Activated T-helper 1 cell treated with anti-CD3 and anti-CD28 coated beads, Interleukin-12 subunit alpha, Interleukin-12 subunit beta, Interleukin-2, Interleukin-4 antibody, amounts not matched to agents 30 ng/mL and 10 ng/mL and 1 ng/mL, durations not matched to agents 14 hours and 24 hours and 36 hours (primary cell): Measurements from ENCODE around the gene LZTS3. TPM values are rescaled to one million over a fixed set of nuclear protein-coding genes. Genes with fewer than 3 reads are reported as not detected.
"Not testable (repeated sequence)": the region's sequence is repeated elsewhere in the genome, so short reads cannot be mapped to it uniquely, and the experiment has no call there.

Experiments used
- DNase-seq: peaks from one replicate; pipeline ENCODE4 v3.0.0; 2021; ENCODE audit warnings: low spot score
- H3K27ac Mint-ChIP-seq: one replicate; pipeline ENCODE4 v1.8.0; 2021; ENCODE audit warnings: mild to moderate bottlenecking, mixed read lengths
- H3K27me3 Mint-ChIP-seq: one replicate; pipeline ENCODE4 v1.8.0; 2022; ENCODE audit warnings: mild to moderate bottlenecking, moderate library complexity, mixed read lengths; ENCODE audit not compliant: insufficient read depth
- H3K36me3 Mint-ChIP-seq: one replicate; pipeline ENCODE4 v1.8.0; 2021; ENCODE audit warnings: low read depth, mixed read lengths
- H3K4me1 Mint-ChIP-seq: one replicate; pipeline ENCODE4 v1.8.0; 2021; ENCODE audit warnings: low read depth, mixed read lengths
- H3K4me3 Mint-ChIP-seq: one replicate; pipeline ENCODE4 v1.8.0; 2021; ENCODE audit warnings: mild to moderate bottlenecking, moderate library complexity, mixed read lengths
- H3K9me3 Mint-ChIP-seq: one replicate; pipeline ENCODE4 v1.8.0; 2021; ENCODE audit warnings: mixed read lengths
- intact Hi-C: fragments of 100-400 bp; cut with micrococcal nuclease; formaldehyde crosslinking; loops from one replicate; pipeline ENCODE4 v1.15.1; 2024
- total RNA-seq: library from RNA; stranded (reverse); gene quantifications from 2 replicates; pipeline ENCODE4 v1.2.3, GENCODE V29; 2022

Gene LZTS3
- total RNA-seq, 1 donor from 2014 or later, result 0.54 TPM

GRCh38 chr20:3187861-3188260 is 14.5 kb upstream of the LZTS3 start:
- H3K27ac Mint-ChIP-seq, H3K9me3 Mint-ChIP-seq, intact Hi-C loops, H3K27me3 Mint-ChIP-seq, H3K4me3 Mint-ChIP-seq, DNase-seq, H3K4me1 Mint-ChIP-seq: not testable (repeated sequence)
- H3K36me3 Mint-ChIP-seq, result peaks cover 24% of the 10 kb centered on the region

DNA sequence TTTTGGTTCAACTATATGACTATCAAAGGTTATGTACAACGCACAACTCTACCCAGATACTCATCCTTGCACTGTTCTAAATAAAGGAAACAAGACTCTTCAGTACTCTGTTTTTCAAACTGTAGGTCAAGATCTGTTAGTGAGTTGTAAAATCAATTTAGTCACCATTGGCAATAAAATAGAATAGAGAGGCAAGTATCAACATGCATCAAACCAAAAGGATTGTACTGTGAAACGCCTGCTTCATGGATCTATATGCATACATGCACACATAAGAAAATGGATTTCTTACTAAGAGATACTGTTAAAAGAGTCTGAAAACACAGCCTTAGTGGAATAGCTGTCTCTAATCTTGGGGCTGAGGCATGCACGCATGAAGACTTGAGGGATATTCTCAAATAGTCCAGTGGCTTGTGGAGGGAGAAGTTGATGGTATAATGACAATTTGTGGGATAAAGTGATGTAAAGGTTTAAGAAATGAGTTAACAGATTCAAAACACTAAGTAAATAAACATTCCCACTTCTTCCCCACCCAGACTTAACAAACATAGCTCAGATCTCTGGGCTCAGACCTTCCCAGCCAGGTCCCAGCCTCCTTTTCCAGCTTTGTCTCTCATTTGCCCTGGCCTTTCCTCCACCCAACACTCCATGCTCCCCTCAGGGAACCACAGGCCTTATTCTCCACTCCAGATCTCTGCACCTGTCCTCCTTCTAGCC is 10.7 kb upstream of the LZTS3 start:
- H3K4me1 Mint-ChIP-seq, result no peaks in the 10 kb centered on the region
- no peak overlapping the region for H3K4me3 Mint-ChIP-seq
- intact Hi-C loops, result no loop called here
- no peak for DNase-seq
- no peak overlapping the region for H3K27ac Mint-ChIP-seq
- H3K9me3 Mint-ChIP-seq, result no peaks in the 10 kb centered on the region
- no peaks in the 10 kb centered on the region for H3K27me3 Mint-ChIP-seq
- H3K36me3 Mint-ChIP-seq, result no peaks in the 10 kb centered on the region

DNA sequence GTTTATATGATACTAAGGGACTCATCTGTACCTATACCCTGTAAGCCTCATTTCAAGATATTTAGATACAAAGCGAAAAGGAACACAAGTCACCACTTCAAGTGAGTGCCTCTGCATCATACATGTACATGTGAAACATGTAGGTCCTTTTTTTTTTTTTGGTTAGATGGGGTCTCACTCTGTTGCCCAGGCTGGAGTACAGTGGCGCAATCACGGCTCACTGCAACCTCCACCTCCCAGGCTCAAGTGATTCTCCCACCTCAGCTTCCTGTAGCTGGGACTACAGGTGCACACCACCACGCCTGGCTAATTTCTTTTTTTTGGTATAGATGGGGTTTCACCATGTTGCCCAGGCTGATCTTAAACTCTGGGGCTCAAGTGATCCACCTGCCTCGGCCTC is 9.1 kb upstream of the LZTS3 start:
- H3K4me1 Mint-ChIP-seq, H3K4me3 Mint-ChIP-seq, H3K36me3 Mint-ChIP-seq, H3K9me3 Mint-ChIP-seq, H3K27ac Mint-ChIP-seq, DNase-seq, H3K27me3 Mint-ChIP-seq, intact Hi-C loops: not testable (repeated sequence)

- no peak for DNase-seq
- Mint-ChIP-seq H3K4me1 (no peaks in the 10 kb centered on the region), H3K27me3 (peaks cover 2% of the 10 kb centered on the region), H3K9me3 (no peaks in the 10 kb centered on the region), H3K4me3 (no peak overlapping the region), H3K36me3 (no peaks in the 10 kb centered on the region), H3K27ac (no peak overlapping the region)
- intact Hi-C loops, result no loop called here
Measured at GRCh38 chr20:3181270-3181669, 7.9 kb upstream of the LZTS3 start.

- Mint-ChIP-seq H3K4me3 (no peak overlapping the region), H3K36me3 (no peaks in the 10 kb centered on the region), H3K4me1 (no peaks in the 10 kb centered on the region), H3K27me3 (peaks cover 6% of the 10 kb centered on the region), H3K9me3 (no peaks in the 10 kb centered on the region), H3K27ac (no peak overlapping the region)
- intact Hi-C loops, result no loop called here
- DNase-seq, result no peak
Measured at GRCh38 chr20:3180319-3180718, 7.0 kb upstream of the LZTS3 start.

GRCh38 chr20:3177746-3178485 is 4.6 kb upstream of the LZTS3 start:
- no peak for DNase-seq
- H3K36me3 Mint-ChIP-seq, result peaks cover 5% of the 10 kb centered on the region
- no peaks in the 10 kb centered on the region for H3K9me3 Mint-ChIP-seq
- H3K4me3 Mint-ChIP-seq, result no peak overlapping the region
- intact Hi-C loops, result no loop called here
- peaks cover 16% of the 10 kb centered on the region for H3K27me3 Mint-ChIP-seq
- H3K27ac Mint-ChIP-seq, result no peak overlapping the region
- H3K4me1 Mint-ChIP-seq, result peaks cover 12% of the 10 kb centered on the region

DNA sequence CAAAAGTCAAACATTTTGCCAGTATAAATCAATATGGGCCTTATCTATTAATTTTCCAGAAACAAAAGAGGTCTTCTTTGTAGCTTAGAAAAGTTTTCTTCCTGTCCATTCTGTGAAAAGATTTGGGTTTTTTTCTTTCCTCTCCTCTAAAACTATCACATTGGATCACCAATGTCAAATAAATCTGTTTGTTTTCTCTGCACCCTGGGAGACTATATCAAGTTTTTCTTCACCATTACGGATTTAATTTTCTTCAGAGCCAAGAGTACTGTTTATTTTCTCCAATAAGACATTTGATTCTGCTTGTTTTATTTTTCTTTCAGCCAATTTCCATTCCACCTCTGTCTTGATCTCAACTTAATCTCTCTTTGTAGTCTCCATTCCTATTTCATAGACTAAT is 1.9 kb upstream of the LZTS3 start:
- intact Hi-C loops, result loop anchor here (2.0 kb wide), 1 partner anchor 64 kb away; the partner anchor contains the start of gene SLC4A11
- no peaks in the 10 kb centered on the region for H3K9me3 Mint-ChIP-seq
- H3K4me3 Mint-ChIP-seq, result peak overlapping the region; percentile 1
- DNase-seq, result no peak
- peaks cover 12% of the 10 kb centered on the region for H3K4me1 Mint-ChIP-seq
- H3K27ac Mint-ChIP-seq, result no peak overlapping the region
- peaks cover 5% of the 10 kb centered on the region for H3K36me3 Mint-ChIP-seq
- peaks cover 36% of the 10 kb centered on the region for H3K27me3 Mint-ChIP-seq

DNA sequence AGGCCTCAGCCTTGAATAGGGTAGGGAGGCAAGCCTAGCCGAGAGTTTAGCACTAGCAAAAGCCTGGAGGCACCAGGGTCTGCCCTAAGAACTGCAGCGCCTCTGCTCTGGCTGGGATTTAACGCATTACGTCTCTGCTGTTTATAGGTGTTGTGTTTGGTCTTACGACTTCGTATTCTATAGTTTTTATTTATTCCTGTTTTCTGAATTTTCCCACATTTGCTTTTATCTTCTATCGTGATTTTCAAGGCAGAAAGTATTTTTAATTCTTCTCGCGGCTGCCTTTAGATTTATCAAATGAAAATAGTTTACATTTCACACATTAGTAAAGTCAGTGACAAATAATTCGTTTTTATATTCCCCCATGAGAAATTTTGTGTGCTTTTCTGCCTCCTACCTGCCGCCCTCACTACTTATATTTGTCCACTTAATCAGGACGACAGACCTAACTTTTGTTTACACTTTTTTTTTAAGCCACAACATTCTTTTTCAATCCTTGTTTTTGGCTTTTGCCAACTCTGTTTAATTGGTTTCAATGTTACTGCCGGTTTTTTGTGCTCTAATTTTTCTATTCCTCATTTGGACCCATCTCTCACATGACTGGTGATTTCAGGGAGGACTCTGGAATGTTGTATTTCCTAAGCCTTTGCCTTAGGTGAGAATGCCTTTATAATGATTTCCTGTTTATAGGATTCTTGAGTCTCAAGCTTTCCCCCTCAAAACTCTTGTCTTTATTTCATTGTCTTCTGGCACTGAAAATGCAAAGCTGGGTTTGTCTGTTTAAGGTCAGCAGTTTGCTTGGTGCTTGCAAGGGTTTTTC is 1.3 kb upstream of the LZTS3 start:
- intact Hi-C loops, result loop anchor here (2.0 kb wide), 1 partner anchor 64 kb away; the partner anchor contains the start of gene SLC4A11

DNA sequence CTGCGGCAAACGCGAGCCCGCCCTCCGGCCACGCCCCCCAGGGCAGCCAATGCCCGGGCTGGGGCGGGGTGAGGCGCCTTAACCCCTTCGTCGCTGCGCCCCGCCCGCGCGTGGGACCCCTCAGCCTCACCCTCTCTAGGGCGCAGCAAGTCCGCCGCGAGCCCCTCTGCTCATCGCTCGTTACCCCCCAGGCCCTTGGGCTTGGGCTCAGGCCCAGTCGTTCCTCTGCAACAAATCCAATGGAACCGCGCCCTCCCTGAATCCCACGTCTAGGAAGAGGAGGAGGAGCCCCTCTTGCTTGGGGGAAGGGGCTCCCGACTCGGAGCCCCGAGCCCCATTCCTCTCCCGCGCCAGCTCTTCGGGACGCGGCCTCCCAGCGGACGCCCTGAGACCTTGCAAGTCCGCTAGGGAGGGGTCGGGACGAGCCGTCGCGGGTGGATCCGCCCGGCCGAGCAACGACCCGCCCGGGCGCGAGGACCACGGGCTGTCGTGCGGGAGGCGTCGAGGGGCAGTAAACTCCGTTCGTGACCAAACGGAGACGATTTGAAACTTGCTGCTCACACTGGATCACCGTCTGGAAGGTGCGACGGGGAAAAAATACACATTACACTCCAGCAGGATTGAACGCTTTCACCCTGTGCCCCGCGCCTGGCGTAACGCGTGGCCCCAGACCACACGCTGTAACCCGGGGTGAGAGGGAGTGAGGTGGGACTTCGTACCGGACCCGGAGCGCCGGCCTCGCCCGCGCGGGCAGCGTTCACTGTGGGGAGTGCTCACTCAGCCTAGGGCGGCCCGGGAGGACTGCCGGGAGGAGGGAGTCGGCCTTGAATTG is 477 bp upstream of the LZTS3 start:
- Mint-ChIP-seq H3K4me3 (peak overlapping the region; percentile 85), H3K4me1 (peaks cover 12% of the 10 kb centered on the region), H3K27ac (no peak overlapping the region)

More for the DNA sequence above, 1.3 kb upstream of the LZTS3 start:
- no peak overlapping the region for H3K27ac Mint-ChIP-seq
- peaks cover 36% of the 10 kb centered on the region for H3K27me3 Mint-ChIP-seq
- peaks cover 12% of the 10 kb centered on the region for H3K4me1 Mint-ChIP-seq
- H3K36me3 Mint-ChIP-seq, result peaks cover 5% of the 10 kb centered on the region
- no peak for DNase-seq
- H3K4me3 Mint-ChIP-seq, result peak overlapping the region; percentile 85
- H3K9me3 Mint-ChIP-seq, result no peaks in the 10 kb centered on the region

DNA sequence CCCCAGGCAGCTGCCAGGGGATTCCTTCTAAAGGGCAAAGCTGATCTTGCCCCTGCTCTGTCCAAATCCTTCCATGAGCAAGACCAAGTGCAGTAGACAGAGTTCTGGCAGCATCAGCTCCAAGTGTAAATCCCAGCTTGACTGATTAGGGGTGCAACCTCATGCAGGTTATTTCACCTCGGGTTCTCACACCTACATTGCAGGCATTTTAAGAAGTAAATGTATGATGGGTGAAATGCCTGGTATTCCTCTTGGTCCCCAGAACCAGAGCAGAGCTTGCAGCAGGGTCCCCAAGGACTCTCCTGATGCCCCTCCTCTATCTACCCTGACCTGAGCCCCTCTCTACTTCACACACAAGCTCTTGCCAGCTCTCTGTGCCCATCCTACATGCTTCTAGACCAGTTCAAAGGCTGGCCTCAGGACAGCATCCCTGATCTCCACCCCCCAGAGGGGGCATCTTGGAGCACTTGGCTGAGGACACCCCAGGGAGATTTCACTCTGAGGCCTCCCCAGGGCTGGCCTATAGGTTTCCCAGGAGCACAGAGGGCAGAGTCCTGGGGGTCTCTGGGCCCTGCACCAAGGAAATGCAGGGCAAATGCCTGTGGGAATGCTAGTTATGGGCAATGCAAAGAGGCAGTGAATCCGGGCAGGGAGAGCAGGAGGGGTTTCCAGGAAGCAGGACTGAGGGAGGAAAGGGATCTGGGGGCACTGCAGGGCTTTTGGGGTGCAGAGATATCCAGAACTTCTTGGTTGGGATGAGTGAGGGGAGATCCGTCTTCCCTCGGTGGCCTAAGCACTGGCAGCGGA is 1.0 kb downstream of the LZTS3 start:
- Mint-ChIP-seq H3K9me3 (no peaks in the 10 kb centered on the region), H3K27me3 (peaks cover 52% of the 10 kb centered on the region), H3K4me3 (peak overlapping the region; percentile 84), H3K4me1 (peaks cover 12% of the 10 kb centered on the region), H3K27ac (no peak overlapping the region), H3K36me3 (peaks cover 5% of the 10 kb centered on the region)
- intact Hi-C loops, result no loop called here
- no peak for DNase-seq

More for the DNA sequence above, 477 bp upstream of the LZTS3 start:
- Mint-ChIP-seq H3K9me3 (no peaks in the 10 kb centered on the region), H3K27me3 (peaks cover 44% of the 10 kb centered on the region), H3K36me3 (peaks cover 5% of the 10 kb centered on the region)
- DNase-seq, result peak; percentile 86
- intact Hi-C loops, result loop anchor here (1.0 to 2.0 kb wide), 5 partner anchors 15 to 234 kb away; partner anchors contain the start of genes DDRGK1, FASTKD5, ITPA and SLC4A11

DNA sequence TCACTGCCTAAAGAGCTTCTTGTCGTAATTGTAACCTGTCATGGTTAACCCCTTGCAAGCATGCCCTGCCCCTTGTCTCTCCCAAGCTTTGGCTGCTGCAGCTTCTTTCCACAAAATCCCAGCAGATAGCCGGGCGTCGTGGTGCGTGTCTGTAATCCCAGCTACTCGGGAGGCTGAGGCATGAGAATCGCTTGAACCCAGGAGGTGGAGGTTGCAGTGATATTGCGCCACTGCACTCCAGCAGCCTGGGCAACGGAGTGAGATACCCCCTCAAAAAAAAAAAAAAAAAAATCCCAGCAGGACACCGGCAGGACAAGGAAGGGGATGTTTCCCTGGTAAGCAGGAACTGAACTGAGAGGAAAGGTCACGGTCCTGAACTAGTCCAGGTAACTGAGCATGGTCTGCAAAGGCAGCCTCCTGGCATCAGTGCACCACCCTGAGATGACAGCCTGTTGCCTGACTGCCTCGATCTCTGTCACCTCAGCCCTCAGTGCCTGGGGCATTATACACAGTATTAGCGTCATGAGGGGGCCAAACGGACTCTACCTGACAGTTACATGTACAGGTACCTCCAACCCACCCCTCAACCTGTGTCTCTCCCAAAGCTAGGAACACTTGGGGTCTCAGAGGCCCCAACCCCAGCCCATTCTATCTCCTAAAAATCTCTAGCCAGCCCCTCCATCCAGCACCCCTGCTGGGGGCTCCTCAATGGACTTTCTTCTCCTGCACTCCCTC is 1.8 kb downstream of the LZTS3 start:
- DNase-seq, result no peak

More for the DNA sequence above, 1.8 kb downstream of the LZTS3 start:
- Mint-ChIP-seq H3K9me3 (no peaks in the 10 kb centered on the region), H3K36me3 (peaks cover 5% of the 10 kb centered on the region), H3K27ac (no peak overlapping the region), H3K4me1 (peaks cover 12% of the 10 kb centered on the region), H3K4me3 (peak overlapping the region; percentile 84), H3K27me3 (peaks cover 55% of the 10 kb centered on the region)
- intact Hi-C loops, result no loop called here
